ENCODE measurements around the gene PAWR. TPM values are rescaled to one million over a fixed set of nuclear protein-coding genes. Genes with fewer than 3 reads are reported as not detected.
"Not testable (repeated sequence)": the region's sequence is repeated elsewhere in the genome, so short reads cannot be mapped to it uniquely, and the experiment has no call there.

Gene PAWR
- total RNA-seq, 1 donor from 2014 or later: 110 TPM

DNA sequence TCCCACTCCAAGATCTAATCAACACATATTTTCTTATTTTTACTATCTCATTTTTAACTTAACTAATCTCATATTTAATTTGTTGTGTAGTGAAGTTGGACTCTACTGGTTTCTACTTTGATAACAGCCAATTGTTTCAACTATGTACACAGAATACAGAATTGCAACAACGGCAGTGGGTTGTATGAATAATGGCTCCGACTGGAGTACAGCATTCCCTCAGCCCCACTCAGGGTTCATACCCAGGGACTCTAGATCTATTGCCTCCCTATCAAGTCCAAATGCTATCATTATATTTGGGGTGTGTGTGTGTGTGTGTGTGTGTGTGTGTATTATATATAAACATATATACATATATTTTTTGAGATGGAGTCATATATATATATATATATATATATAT is 52.3 kb downstream of the PAWR start:
- TF ChIP-seq, protein P1, sequence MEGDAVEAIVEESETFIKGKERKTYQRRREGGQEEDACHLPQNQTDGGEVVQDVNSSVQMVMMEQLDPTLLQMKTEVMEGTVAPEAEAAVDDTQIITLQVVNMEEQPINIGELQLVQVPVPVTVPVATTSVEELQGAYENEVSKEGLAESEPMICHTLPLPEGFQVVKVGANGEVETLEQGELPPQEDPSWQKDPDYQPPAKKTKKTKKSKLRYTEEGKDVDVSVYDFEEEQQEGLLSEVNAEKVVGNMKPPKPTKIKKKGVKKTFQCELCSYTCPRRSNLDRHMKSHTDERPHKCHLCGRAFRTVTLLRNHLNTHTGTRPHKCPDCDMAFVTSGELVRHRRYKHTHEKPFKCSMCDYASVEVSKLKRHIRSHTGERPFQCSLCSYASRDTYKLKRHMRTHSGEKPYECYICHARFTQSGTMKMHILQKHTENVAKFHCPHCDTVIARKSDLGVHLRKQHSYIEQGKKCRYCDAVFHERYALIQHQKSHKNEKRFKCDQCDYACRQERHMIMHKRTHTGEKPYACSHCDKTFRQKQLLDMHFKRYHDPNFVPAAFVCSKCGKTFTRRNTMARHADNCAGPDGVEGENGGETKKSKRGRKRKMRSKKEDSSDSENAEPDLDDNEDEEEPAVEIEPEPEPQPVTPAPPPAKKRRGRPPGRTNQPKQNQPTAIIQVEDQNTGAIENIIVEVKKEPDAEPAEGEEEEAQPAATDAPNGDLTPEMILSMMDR (conservative IDR thresholded peaks at IDR 0.05; ENCODE audit: low read depth, low read length): no peak
- DNase-seq (ENCODE audit: low read depth): no peak

GRCh38 chr12:79637093-79637492 is 53.7 kb downstream of the PAWR start:
- TF ChIP-seq, protein P1 (conservative IDR thresholded peaks at IDR 0.05; ENCODE audit: low read depth, low read length): no peak
- H3K4me3 ChIP-seq (ENCODE audit: low read depth, low read length): no peak overlapping the region
- no peak for DNase-seq (ENCODE audit: low read depth)

More for the DNA sequence above, 52.3 kb downstream of the PAWR start:
- no peak overlapping the region for H3K4me3 ChIP-seq (ENCODE audit: low read depth, low read length)

GRCh38 chr12:79635676-79636075 is 55.1 kb downstream of the PAWR start:
- TF ChIP-seq, protein P1 (conservative IDR thresholded peaks at IDR 0.05; ENCODE audit: low read depth, low read length): no peak
- DNase-seq (ENCODE audit: low read depth): no peak

GRCh38 chr12:79634957-79635471 is 55.8 kb downstream of the PAWR start:
- TF ChIP-seq, protein P1 (conservative IDR thresholded peaks at IDR 0.05; ENCODE audit: low read depth, low read length): no peak
- peak; percentile 26 for DNase-seq (ENCODE audit: low read depth)
- H3K4me3 ChIP-seq (ENCODE audit: low read depth, low read length): no peak overlapping the region

More at GRCh38 chr12:79635676-79636075, 55.1 kb downstream of the PAWR start:
- no peak overlapping the region for H3K4me3 ChIP-seq (ENCODE audit: low read depth, low read length)

DNA sequence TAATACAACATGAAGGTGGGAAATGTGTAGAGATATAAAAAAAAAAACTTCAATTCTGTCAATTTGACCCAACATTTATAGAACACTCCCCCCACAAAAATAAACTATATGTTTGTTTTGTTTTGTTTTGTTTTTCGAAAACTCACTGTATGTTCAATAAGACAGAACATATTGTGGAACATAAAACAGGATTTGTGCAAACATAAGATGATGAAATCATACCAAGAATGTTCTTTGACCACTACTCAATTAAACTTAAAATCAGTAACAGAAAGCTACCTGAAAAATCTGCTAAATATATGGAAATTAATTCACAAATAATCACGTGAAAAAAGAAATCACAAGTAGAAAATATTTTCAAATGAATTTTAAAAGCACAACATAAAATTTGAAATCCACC is 61.2 kb downstream of the PAWR start:
- H3K4me3 ChIP-seq (ENCODE audit: low read depth, low read length): no peak overlapping the region
- TF ChIP-seq, protein P1 (conservative IDR thresholded peaks at IDR 0.05; ENCODE audit: low read depth, low read length): no peak
- no peak for DNase-seq (ENCODE audit: low read depth)

- DNase-seq (ENCODE audit: low read depth); H3K4me3 ChIP-seq (ENCODE audit: low read depth, low read length): not testable (repeated sequence)
Measured at GRCh38 chr12:79626735-79627134, 64.0 kb downstream of the PAWR start.

DNA sequence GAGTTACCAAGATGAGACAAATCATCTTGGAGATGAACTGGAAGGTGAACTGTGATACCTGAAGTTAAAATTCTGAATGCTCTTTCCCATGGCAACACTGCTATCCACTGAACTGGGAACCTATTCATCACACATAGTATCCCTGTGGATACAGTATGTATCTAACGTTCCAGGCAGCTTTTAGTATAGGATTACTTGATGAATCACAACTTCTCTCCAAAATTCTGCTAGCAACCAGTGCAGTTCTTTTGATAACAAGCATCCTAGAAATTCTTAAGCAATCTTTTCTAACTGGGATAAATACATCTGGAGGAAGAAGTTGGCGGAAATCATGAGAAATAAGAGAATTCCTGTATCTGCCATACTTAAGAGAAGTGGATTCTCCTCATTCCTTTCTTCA is 66.4 kb downstream of the PAWR start:
- no peak for DNase-seq (ENCODE audit: low read depth)

More for the DNA sequence above, 66.4 kb downstream of the PAWR start:
- H3K4me3 ChIP-seq (ENCODE audit: low read depth, low read length): no peak overlapping the region
- TF ChIP-seq, protein P1 (conservative IDR thresholded peaks at IDR 0.05; ENCODE audit: low read depth, low read length): no peak
